Measurements from ENCODE around the gene ALKBH6.

Gene ALKBH6

GRCh38 chr19:36032251-36033104, 18.5 kb upstream of the ALKBH6 start, which contains the start of gene CLIP3:
Gene CLIP3, minus strand, starts transcription at chr19:36032873. Its CDS starts 516 bp downstream, at chr19:36032357.
- in situ Hi-C loops (cut with MboI; ENCODE audit: low pct_unique_long_range_greater_than_20kb, low sequenced_read_pairs): no loop called here
- no peak for DNase-seq

GRCh38 chr19:36031308-36031707, 17.3 kb upstream of the ALKBH6 start:
- in situ Hi-C loops (cut with MboI; ENCODE audit: low pct_unique_long_range_greater_than_20kb, low sequenced_read_pairs): no loop called here
- DNase-seq: no peak

- no peak for DNase-seq
- in situ Hi-C loops (cut with MboI; ENCODE audit: low pct_unique_long_range_greater_than_20kb, low sequenced_read_pairs): no loop called here
These were observed 16.5 kb upstream of the ALKBH6 start for GRCh38 chr19:36030264-36031148.

- in situ Hi-C loops (cut with MboI; ENCODE audit: low pct_unique_long_range_greater_than_20kb, low sequenced_read_pairs): no loop called here
- DNase-seq: no peak
These were observed 14.5 kb upstream of the ALKBH6 start for GRCh38 chr19:36028313-36029041.

GRCh38 chr19:36027696-36028095, 13.7 kb upstream of the ALKBH6 start:
- in situ Hi-C loops (cut with MboI; ENCODE audit: low pct_unique_long_range_greater_than_20kb, low sequenced_read_pairs): no loop called here
- DNase-seq: no peak

- in situ Hi-C loops (cut with MboI; ENCODE audit: low pct_unique_long_range_greater_than_20kb, low sequenced_read_pairs): no loop called here
- DNase-seq: no peak
These were observed 12.3 kb upstream of the ALKBH6 start for GRCh38 chr19:36026091-36026876.

- in situ Hi-C loops (cut with MboI; ENCODE audit: low pct_unique_long_range_greater_than_20kb, low sequenced_read_pairs): no loop called here
- DNase-seq: no peak
These were observed 11.5 kb upstream of the ALKBH6 start for GRCh38 chr19:36025541-36025940.

- DNase-seq: no peak
- in situ Hi-C loops (cut with MboI; ENCODE audit: low pct_unique_long_range_greater_than_20kb, low sequenced_read_pairs): no loop called here
These were observed 9.4 kb upstream of the ALKBH6 start for GRCh38 chr19:36023432-36023831.

GRCh38 chr19:36019061-36019670, 5.2 kb upstream of the ALKBH6 start:
- DNase-seq: no peak
- in situ Hi-C loops (cut with MboI; ENCODE audit: low pct_unique_long_range_greater_than_20kb, low sequenced_read_pairs): no loop called here

- no peak for DNase-seq
- in situ Hi-C loops (cut with MboI; ENCODE audit: low pct_unique_long_range_greater_than_20kb, low sequenced_read_pairs): no loop called here
These were observed 567 bp downstream of the ALKBH6 start for GRCh38 chr19:36013280-36014011.

GRCh38 chr19:36010402-36010801, 3.6 kb downstream of the ALKBH6 start:
- DNase-seq: no peak

GRCh38 chr19:36009633-36010379, 4.2 kb downstream of the ALKBH6 start:
- in situ Hi-C loops (cut with MboI; ENCODE audit: low pct_unique_long_range_greater_than_20kb, low sequenced_read_pairs): no loop called here
- no peak for DNase-seq

More at GRCh38 chr19:36010402-36010801, 3.6 kb downstream of the ALKBH6 start:
- in situ Hi-C loops (cut with MboI; ENCODE audit: low pct_unique_long_range_greater_than_20kb, low sequenced_read_pairs): no loop called here

GRCh38 chr19:36009220-36009619, 4.8 kb downstream of the ALKBH6 start:
- DNase-seq: no peak
- in situ Hi-C loops (cut with MboI; ENCODE audit: low pct_unique_long_range_greater_than_20kb, low sequenced_read_pairs): no loop called here

GRCh38 chr19:36008336-36008978, 5.6 kb downstream of the ALKBH6 start, which contains the start of gene SYNE4:
Gene SYNE4, minus strand, starts transcription at chr19:36008813. Its CDS starts 132 bp downstream, at chr19:36008681.
- no peak for DNase-seq
- in situ Hi-C loops (cut with MboI; ENCODE audit: low pct_unique_long_range_greater_than_20kb, low sequenced_read_pairs): no loop called here

GRCh38 chr19:36006955-36007354, 7.1 kb downstream of the ALKBH6 start:
- in situ Hi-C loops (cut with MboI; ENCODE audit: low pct_unique_long_range_greater_than_20kb, low sequenced_read_pairs): no loop called here
- DNase-seq: no peak

- DNase-seq: no peak
- in situ Hi-C loops (cut with MboI; ENCODE audit: low pct_unique_long_range_greater_than_20kb, low sequenced_read_pairs): no loop called here
These were observed 10.7 kb downstream of the ALKBH6 start for GRCh38 chr19:36003284-36003683.
